SK-N-DZ (cell line): ENCODE results near the gene ZNF382. TPM values are rescaled to one million over a fixed set of nuclear protein-coding genes. Genes with fewer than 3 reads are reported as not detected.
"Not testable (repeated sequence)": the region's sequence is repeated elsewhere in the genome, so short reads cannot be mapped to it uniquely, and the experiment has no call there.

Experiments
- DNase-seq: peaks from one replicate; pipeline ENCODE4 v3.0.0-alpha.2; 2015; ENCODE audit warnings: low spot score
- polyA plus RNA-seq, 2 experiments: library from polyadenylated mRNA; depleted of rRNA; stranded (reverse); fragments of >200 nt; gene quantifications; 2 replicates each; pipeline ENCODE4 v1.2.3, GENCODE V29; 2014

Gene ZNF382
- polyA plus RNA-seq (2014; cell fraction: cytosol; rRNA removed) = 8.9 and 13.2 TPM in 2 replicates
- polyA plus RNA-seq (2014; cell fraction: nucleus; rRNA removed) = 17.4 and 22.7 TPM in 2 replicates

DNA sequence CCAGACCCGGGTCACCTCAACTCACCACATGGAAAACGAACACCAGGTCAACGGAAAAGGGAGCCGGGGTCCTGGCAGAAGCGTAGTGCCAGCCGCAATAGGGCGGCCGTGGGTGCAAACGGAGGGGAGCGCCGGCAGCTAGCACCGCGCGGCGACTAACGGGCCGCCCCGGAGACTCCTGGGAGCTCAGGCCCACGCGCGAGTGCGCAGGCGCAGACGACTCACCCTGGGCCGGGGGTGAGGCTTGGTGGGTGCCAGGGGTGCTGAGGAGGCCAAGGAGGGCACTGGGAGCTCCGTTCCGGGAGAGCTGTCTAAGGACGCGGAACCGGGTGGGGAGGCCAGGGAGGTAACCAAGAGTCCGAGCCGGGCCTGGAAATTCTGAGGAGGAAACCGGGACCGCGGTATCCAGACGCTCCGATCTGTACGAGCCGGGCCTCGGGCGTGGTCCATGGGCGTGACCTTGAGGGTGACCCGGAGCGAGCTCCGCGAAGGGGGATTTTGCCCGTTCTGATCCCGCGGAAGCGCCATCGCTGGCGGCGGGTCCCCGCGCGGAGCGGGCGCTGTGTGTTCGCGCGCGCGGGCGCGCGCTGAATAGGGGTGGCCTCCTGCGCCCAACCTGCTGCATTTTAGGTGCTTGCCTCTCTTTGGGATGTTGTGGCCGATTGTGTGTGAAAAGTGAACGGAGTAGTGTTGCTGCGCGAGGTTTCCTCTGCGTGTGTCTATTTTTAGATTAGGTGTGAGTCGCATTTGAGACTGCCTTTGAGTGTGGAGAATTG lies at the start of gene ZNF382:
TSS of gene ZNF382 (plus strand) at position 213 of the 776 bp plus-strand sequence. CDS start 4,602 bp downstream, outside the sequence.
- peak; percentile 79 for DNase-seq

- no peak for DNase-seq
These were observed 40.7 kb upstream of the ZNF382 start for GRCh38 chr19:36564391-36564790.

DNA sequence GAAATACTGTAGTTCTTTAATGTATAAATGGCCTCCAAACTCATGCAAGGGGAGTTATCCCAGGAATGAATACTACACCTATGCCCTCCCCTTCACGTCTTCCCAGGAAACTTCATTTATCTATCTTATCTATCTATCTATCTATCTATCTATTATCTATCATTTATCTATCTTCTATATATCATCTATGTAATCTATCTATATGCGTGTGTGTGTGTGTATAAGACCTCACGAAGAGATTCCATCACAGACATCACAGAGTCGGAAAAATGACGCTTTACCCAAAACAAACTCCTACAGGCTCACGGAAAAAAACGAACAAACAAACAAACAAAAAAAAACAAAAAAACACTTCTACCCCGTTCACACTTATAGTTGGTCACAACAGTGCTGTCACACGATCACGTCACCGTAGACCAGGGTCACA lies 32.5 kb upstream of the ZNF382 start:
- no peak for DNase-seq

DNA sequence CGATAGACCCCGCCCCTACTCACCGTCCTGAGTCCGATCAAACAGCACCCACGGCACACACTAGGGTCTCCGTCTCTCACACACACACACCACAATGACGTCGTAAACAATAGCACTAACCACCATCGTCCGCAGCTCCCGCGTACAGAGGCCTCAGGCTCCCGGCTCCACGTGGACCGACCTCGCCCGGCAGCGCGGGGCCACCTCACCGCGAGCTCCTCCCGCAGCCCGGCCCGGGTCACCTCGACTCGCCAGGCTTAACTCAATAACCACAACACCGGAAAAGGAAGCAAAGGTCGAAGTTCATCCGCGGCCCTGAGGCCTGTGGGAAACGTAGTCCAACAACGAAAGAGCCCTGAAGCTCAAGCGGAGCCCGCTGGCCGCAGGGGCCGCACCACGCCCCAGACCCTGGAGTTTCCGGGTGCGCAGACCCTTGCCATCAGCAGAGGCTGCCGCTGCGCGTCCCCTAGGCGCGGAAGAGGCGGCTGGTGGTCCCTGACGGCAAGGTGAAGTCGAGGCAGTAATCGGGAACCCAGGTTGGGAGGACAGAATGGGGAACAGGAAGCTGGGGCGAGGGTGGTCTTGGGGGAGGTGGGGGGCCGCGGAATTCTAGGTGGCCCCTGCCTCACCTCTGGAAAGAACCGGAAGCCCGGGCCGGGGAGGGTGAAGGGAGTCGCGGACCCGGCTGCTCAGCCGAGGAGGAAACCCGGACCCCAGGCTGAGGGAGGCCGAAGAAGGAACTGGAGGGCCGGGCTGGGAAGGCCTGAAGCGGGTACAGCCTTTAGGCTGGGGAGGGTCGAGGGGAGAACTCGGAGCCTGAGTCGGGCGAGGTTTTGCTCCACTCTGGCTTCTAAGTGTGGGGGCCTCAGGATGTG lies 31.9 kb upstream of the ZNF382 start, which contains the start of gene ZNF529:
TSS of gene ZNF529 (minus strand) at position 273 of the 875 bp plus-strand sequence. CDS start 946 bp downstream, outside the sequence.
- DNase-seq = peak; percentile 95

GRCh38 chr19:36573895-36574720 lies 31.0 kb upstream of the ZNF382 start:
- no peak for DNase-seq

DNA sequence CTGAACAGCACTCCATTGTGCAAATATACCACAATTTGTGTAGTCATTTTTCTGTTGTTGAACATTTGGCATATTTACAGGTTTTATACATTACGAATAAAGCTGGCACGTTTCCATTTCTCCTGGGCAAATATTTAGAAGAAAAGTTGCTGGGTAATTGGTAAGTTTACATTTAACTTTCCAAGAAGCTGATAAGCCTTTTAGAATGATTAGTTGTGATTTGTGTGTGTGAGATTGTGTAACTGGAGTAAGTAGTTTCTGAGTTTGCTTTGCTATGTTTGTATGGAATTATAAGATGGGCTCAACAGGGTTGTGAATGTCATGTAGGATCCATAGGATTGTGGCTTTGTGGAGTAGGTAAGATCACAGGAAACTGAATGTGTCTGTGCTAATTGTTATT lies 30.4 kb upstream of the ZNF382 start:
- no peak for DNase-seq

- no peak for DNase-seq
These were observed 27.7 kb upstream of the ZNF382 start for GRCh38 chr19:36577271-36577996.

DNA sequence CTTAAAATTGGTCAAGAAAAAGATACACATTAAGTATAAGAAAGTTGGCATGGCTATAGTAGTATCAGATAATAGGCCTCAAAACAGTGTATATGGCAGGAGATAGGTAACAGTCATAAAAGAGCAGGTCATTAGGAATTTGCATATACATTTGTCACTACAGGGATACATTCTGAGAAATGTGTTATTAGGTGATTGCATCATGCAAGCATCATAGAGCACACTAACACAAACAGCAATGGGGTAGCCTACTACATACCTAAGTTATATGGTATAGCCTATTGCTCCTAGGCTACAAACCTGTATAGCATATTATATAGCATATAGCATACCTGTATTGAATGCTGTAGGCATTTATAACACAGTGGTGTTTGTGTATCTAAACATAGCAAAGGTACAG lies 25.9 kb upstream of the ZNF382 start:
- no peak for DNase-seq

DNA sequence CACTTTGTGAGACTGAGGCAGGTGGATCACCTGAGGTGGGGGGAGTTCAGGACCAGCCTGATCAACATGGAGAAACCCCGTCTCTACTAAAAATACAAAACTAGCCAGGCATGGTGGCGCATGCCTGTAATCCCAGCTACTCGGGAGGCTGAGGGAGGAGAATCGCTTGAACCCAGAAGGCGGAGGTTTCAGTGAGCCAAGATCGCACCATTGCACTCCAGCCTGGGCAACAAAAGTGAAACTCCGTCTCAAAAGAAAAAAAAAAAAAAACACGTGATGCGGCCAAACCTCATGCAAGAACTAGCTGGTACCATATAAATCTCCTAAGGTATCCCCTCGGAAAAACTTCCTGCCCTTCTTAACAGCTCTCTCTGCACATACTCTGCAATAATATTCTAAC lies 2.4 kb upstream of the ZNF382 start:
- not testable (repeated sequence) for DNase-seq

DNA sequence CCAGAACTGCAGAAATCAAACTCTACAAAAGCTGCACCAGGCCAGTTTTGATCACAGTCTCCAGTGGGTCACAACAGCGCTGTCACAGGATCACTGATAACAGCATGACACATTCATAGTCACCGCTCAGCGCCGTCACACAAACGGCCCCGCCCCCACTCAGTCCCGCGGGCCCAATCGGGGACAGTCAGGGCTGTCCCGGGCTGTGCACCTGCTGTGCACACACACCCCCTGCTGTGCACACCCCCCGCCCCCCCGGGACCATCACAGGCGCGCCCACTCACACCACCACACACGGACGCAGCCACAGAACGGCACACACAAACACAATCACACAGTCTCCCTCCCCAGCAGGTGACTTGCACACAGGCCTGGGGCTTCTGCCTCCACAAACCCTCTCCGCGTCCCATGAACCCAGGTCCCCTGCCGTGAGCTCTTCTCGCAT lies 435 bp upstream of the ZNF382 start:
- DNase-seq = peak; percentile 57

DNA sequence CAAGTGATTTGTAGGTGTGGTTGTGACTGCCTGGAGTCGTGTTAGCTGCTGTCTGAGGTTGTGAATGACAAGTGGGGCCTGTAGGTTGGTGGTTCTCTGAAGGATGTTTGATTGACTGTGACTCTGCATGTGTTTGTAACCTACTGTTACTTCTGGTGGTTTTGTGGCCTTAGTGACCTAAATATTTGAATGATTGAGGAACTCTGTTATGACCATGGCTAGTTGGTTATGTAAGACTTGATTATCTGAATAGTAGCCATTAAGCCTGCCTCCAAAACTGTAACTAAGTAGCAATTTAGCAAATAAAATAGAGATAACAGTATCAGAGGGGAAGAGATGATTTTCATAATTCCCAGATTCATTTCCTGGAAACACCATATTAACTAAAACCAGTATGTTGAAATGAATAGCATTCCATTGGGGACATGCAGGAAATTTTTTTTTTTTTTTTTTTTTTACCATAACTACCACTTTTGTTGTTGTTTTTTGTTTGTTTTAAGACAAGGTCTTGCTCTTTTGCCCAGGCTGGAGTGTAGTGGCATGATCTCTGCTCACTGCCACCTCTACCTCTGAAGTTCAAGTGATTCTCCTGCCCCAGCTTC lies 865 bp downstream of the ZNF382 start:
- no peak for DNase-seq

GRCh38 chr19:36627057-36627456 lies 21.9 kb downstream of the ZNF382 start:
- DNase-seq = no peak

DNA sequence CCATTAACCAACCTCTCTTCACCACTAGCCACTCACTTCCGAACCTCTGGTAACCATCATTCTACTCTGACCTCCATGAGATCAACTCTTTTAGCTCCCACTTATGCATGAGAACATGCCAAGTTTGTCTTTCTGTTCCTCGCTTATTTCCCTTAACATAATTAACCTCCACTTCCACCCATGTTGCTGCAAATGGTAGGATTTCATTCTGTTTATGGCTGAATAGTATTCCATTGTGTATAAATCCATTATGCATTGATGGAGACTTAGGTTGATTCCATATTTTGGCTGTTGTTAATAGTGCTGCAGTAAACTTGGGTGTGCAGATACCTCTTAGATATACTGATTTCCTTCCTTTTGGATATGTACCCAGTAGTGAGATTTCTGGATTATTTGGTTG lies 30.2 kb downstream of the ZNF382 start:
- no peak for DNase-seq

GRCh38 chr19:36638862-36639510 lies 33.9 kb downstream of the ZNF382 start:
- no peak for DNase-seq

DNA sequence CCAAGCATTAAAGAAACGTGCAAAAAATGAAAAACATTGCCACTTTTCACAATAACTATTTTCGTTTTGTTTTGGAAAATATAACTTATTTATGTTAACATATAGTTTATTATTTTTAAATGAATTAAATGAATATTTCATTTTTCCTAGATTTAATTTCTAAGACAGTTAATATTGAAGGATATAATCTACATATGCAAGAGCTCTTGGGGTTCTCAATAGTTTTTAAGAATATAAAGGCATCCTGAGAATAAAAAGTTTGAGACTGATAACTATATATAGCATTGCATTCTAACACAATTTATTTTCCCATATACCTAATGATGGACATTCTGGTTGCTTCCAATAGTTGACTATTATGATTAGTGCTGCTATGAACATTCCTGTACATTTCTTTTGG lies 41.6 kb downstream of the ZNF382 start:
- no peak for DNase-seq

DNA sequence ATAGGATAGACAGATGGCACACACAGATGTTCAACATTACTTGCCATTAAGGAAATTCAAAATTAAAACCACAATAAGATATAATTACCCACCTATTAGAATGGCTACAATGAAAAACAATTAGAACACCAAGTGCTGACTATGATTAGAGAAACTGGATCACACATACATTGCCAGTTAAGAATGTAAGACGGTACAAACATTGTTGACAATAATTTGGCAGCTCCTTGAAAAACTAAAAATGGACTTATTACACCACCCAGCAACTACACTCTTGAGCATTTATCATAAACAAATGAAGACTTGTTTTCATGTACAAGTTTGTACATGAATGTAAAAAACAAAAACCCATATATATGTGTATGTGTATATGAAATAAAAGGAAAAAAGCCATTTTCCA lies 47.8 kb downstream of the ZNF382 start:
- DNase-seq = no peak

DNA sequence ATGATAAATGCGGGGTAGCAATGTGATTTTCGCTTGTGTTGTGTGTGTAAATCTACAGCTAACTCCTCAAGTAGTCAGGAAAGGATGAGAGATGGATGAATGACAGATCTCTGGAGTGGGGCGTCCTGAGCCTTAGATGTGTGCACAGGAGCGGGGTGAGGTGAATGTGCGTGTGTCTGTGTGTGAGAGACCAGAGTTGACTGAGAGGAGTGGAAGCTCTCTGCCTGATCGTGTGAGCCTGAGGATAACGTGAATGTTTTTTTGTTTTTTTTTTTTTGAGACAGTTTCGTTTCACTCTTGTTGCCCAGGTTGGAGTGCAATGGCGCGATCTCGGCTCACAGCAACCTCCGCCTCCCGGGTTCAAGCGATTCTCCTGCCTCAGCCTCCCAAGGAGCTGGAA lies 60.7 kb downstream of the ZNF382 start:
- no peak for DNase-seq

- DNase-seq = no peak
These were observed 63.5 kb downstream of the ZNF382 start for GRCh38 chr19:36668646-36669045.

DNA sequence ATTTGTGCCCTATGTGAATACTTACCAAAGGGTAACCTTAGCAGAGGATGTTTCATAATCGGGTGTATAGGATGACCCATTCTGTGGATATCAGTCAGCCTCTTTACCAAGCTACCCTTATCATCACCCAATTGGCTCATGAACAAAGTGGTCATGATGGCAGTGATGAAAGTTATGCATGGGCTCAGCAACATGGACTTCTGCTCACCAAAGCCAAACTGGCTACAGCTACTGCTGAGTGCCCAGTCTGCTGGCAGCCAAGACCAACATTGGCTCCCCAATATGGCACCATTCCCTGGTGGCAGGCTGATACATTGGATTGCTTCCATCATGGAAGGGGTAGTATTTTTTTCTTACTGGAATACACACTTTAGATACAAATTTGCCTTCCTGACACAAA lies 67.3 kb downstream of the ZNF382 start:
- DNase-seq = no peak

- DNase-seq = no peak
These were observed 69.1 kb downstream of the ZNF382 start for GRCh38 chr19:36674201-36674600.
